Karpas-422 (cell line): ENCODE data around the gene ZNF532. TPM values are rescaled to one million over a fixed set of nuclear protein-coding genes. Genes with fewer than 3 reads are reported as not detected.

Experiments used
- DNase-seq: peaks from one replicate; pipeline ENCODE4 v3.0.0-alpha.2; 2015
- H2AFZ ChIP-seq: fragments of 200-600 bp; sonication (generic); 2 replicates; pipeline ENCODE4 v1.6.1; 2014; ENCODE audit warnings: antibody characterized with exemption, low read length, mixed read lengths
- H3K27ac ChIP-seq: fragments of 200-600 bp; sonication (generic); 2 replicates; pipeline ENCODE4 v1.5.1; 2014; ENCODE audit warnings: mild to moderate bottlenecking, low read length, moderate library complexity
- H3K27me3 ChIP-seq: fragments of 200-600 bp; sonication (generic); 2 replicates; pipeline ENCODE4 v1.6.1; 2014; ENCODE audit warnings: low read length, mixed read lengths
- H3K36me3 ChIP-seq: fragments of 200-600 bp; sonication (generic); 2 replicates; pipeline ENCODE4 v1.6.1; 2014; ENCODE audit warnings: low read length, mixed read lengths; ENCODE audit not compliant: insufficient read depth
- H3K4me1 ChIP-seq: fragments of 200-600 bp; sonication (generic); 2 replicates; pipeline ENCODE4 v1.6.1; 2014; ENCODE audit warnings: mild to moderate bottlenecking, low read length, mixed read lengths
- H3K4me2 ChIP-seq: fragments of 200-600 bp; sonication (generic); 2 replicates; pipeline ENCODE4 v1.6.1; 2014; ENCODE audit warnings: low read length, low read depth, mild to moderate bottlenecking; ENCODE audit not compliant: poor library complexity, severe bottlenecking
- H3K4me3 ChIP-seq: fragments of 200-600 bp; sonication (generic); 2 replicates; pipeline ENCODE4 v1.5.1; 2014; ENCODE audit warnings: mild to moderate bottlenecking, antibody characterized with exemption, low read length, mixed read lengths
- H3K79me2 ChIP-seq: fragments of 200-600 bp; sonication (generic); 2 replicates; pipeline ENCODE4 v1.6.1; 2014; ENCODE audit warnings: mild to moderate bottlenecking, low read length, mixed read lengths
- H3K9ac ChIP-seq: fragments of 200-600 bp; sonication (generic); 2 replicates; pipeline ENCODE4 v1.6.0; 2014; ENCODE audit warnings: low read length
- H3K9me2 ChIP-seq: fragments of 200-600 bp; sonication (generic), shearing (Covaris generic); replicated peaks from 2 replicates; pipeline ENCODE4 v1.6.0; 2014; ENCODE audit warnings: mild to moderate bottlenecking, low read length, moderate library complexity; ENCODE audit not compliant: insufficient read depth
- H3K9me3 ChIP-seq: fragments of 300-700, 200-600 bp; sonication (generic); 2 replicates; pipeline ENCODE4 v1.6.1; 2014; ENCODE audit warnings: low read length, mixed read lengths
- H4K20me1 ChIP-seq: fragments of 200-600 bp; sonication (generic); 2 replicates; pipeline ENCODE4 v1.6.1; 2014; ENCODE audit warnings: mild to moderate bottlenecking, antibody characterized with exemption, low read length, low read depth; ENCODE audit not compliant: insufficient read depth
- total RNA-seq: library from RNA; depleted of rRNA; stranded (reverse); fragments of >200 nt; shearing (Covaris generic); gene quantifications from 2 replicates; pipeline ENCODE4 v1.2.3, GENCODE V29; 2014; ENCODE audit warnings: low replicate concordance

ZNF532 gene
- total RNA-seq, 1 experiment from 2014 or later, result 34.9 TPM

GRCh38 chr18:58882686-58883085 lies 18.0 kb downstream of the ZNF532 start:
- no peak for DNase-seq
- H3K9me2 ChIP-seq, result no peaks in the 10 kb centered on the region
- H3K9me3 ChIP-seq, result no peaks in the 10 kb centered on the region
- no peak overlapping the region for H3K4me3 ChIP-seq
- no peaks in the 10 kb centered on the region for H3K27me3 ChIP-seq
- no peak overlapping the region for H3K27ac ChIP-seq
- peaks cover 9% of the 10 kb centered on the region; the same call in 1 of the 2 replicates for H3K79me2 ChIP-seq
- H3K4me2 ChIP-seq, result no peak overlapping the region
- peaks cover 14% of the 10 kb centered on the region for H3K4me1 ChIP-seq
- no peaks in the 10 kb centered on the region for H4K20me1 ChIP-seq
- no peak overlapping the region for H2AFZ ChIP-seq
- no peak overlapping the region for H3K9ac ChIP-seq
- H3K36me3 ChIP-seq, result no peaks in the 10 kb centered on the region

DNA sequence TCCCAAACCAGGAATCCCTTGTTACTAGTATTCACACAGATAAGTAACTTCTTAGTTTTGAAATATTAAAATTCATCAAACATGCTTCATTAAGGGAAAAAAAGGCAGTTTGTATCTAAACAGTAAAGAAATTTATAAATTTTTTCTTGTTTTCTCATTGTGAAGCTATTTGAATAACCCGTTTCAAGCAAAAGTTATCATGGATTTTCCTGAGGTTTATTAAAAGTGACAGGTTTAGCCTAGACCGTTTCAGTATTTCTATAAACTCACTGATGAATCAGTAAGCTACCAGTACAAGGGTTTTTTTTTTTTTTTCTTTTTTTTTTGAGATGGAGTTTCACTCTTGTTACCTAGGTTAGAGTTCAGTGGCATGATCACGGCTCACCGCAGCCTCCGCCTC lies 20.0 kb downstream of the ZNF532 start:
- H4K20me1 ChIP-seq, result no peaks in the 10 kb centered on the region
- H3K9ac ChIP-seq, result no peak overlapping the region
- H3K4me1 ChIP-seq, result peaks cover 19% of the 10 kb centered on the region
- H3K79me2 ChIP-seq, result 0 out of 2 replicates have a peak, but pooled peaks cover 6% of the 10 kb centered on the region
- H3K27ac ChIP-seq, result no peak overlapping the region
- H3K9me2 ChIP-seq, result no peaks in the 10 kb centered on the region
- no peaks in the 10 kb centered on the region for H3K27me3 ChIP-seq
- H3K4me2 ChIP-seq, result no peak overlapping the region
- no peak overlapping the region for H3K4me3 ChIP-seq
- H3K36me3 ChIP-seq, result no peaks in the 10 kb centered on the region
- DNase-seq, result no peak
- H3K9me3 ChIP-seq, result no peaks in the 10 kb centered on the region
- H2AFZ ChIP-seq, result no peak overlapping the region

DNA sequence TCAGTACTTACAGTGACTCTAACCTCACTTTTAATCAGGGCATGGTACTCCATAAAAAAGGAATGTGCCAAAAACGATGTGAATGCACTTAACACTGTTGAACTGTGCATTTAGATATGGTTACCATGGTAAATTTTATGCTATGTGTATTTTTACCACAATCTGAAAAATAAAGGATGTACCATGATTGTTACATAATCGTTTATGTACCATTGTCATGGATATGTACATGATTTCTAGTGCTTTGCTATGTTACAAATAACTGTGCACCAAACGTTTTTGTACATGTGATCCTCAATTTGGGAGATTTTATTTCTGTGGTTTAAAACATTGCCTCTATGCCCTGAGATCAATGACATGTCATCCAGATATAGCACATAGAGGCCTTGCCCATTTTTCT lies 21.8 kb downstream of the ZNF532 start:
- no peak overlapping the region for H3K4me3 ChIP-seq
- no peaks in the 10 kb centered on the region for H3K9me2 ChIP-seq
- H3K27me3 ChIP-seq, result no peaks in the 10 kb centered on the region
- H3K79me2 ChIP-seq, result peaks cover 1% of the 10 kb centered on the region; the same call in 1 of the 2 replicates
- H3K4me2 ChIP-seq, result no peak overlapping the region
- no peaks in the 10 kb centered on the region for H3K9me3 ChIP-seq
- peak overlapping the region; percentile 71; the same call in 1 of the 2 replicates for H3K27ac ChIP-seq
- DNase-seq, result no peak
- no peak overlapping the region for H2AFZ ChIP-seq
- H3K9ac ChIP-seq, result no peak overlapping the region
- H4K20me1 ChIP-seq, result no peaks in the 10 kb centered on the region
- peaks cover 19% of the 10 kb centered on the region for H3K4me1 ChIP-seq
- H3K36me3 ChIP-seq, result no peaks in the 10 kb centered on the region

- Histone ChIP-seq H3K27me3 (no peaks in the 10 kb centered on the region), H3K9me3 (no peaks in the 10 kb centered on the region), H3K4me1 (peaks cover 25% of the 10 kb centered on the region), H3K36me3 (no peaks in the 10 kb centered on the region), H3K9me2 (no peaks in the 10 kb centered on the region), H2AFZ (peak overlapping the region; percentile 23), H3K27ac (peak overlapping the region; percentile 71), H4K20me1 (no peaks in the 10 kb centered on the region), H3K4me2 (peak overlapping the region; percentile 64), H3K79me2 (peaks cover 5% of the 10 kb centered on the region; the same call in 1 of the 2 replicates), H3K4me3 (peak overlapping the region; percentile 33; the same call in 1 of the 2 replicates), H3K9ac (peak overlapping the region; percentile 29)
- no peak for DNase-seq
These were observed 22.4 kb downstream of the ZNF532 start for GRCh38 chr18:58886864-58887612.

DNA sequence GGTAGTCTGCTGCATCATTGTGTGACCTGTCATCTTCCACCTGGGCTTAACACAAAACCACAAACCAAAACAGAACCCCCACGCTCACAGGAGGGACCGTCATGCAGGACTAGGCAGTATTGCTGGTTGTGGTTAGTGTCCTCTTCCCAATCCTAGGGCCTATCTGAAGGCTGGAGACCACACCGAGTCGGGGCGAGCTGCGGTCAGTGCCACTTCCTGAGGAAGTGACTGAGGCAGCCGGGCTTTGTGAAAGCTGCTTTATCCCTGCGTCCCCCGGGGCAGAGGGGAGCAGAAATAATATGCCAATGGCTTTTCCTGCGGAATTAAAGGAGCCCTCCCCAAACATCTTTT lies 22.9 kb downstream of the ZNF532 start:
- H3K27ac ChIP-seq, result peak overlapping the region; percentile 71
- peak; percentile 50 for DNase-seq
- H4K20me1 ChIP-seq, result no peaks in the 10 kb centered on the region
- H2AFZ ChIP-seq, result peak overlapping the region; percentile 23
- no peaks in the 10 kb centered on the region for H3K9me3 ChIP-seq
- no peaks in the 10 kb centered on the region for H3K9me2 ChIP-seq
- H3K27me3 ChIP-seq, result no peaks in the 10 kb centered on the region
- no peaks in the 10 kb centered on the region for H3K36me3 ChIP-seq
- H3K4me2 ChIP-seq, result peak overlapping the region; percentile 64
- H3K9ac ChIP-seq, result peak overlapping the region; percentile 22
- peak overlapping the region; percentile 33; the same call in 1 of the 2 replicates for H3K4me3 ChIP-seq
- H3K79me2 ChIP-seq, result peaks cover 5% of the 10 kb centered on the region; the same call in 1 of the 2 replicates
- H3K4me1 ChIP-seq, result peaks cover 29% of the 10 kb centered on the region

- peaks cover 7% of the 10 kb centered on the region for H3K79me2 ChIP-seq
- H3K9me2 ChIP-seq, result no peaks in the 10 kb centered on the region
- no peaks in the 10 kb centered on the region for H3K27me3 ChIP-seq
- H2AFZ ChIP-seq, result no peak overlapping the region
- H3K27ac ChIP-seq, result peak overlapping the region; percentile 49; the same call in 1 of the 2 replicates
- H4K20me1 ChIP-seq, result no peaks in the 10 kb centered on the region
- no peak overlapping the region for H3K9ac ChIP-seq
- H3K36me3 ChIP-seq, result no peaks in the 10 kb centered on the region
- peak overlapping the region; percentile 32; the same call in 1 of the 2 replicates for H3K4me3 ChIP-seq
- peaks cover 37% of the 10 kb centered on the region for H3K4me1 ChIP-seq
- H3K9me3 ChIP-seq, result no peaks in the 10 kb centered on the region
- DNase-seq, result no peak
- H3K4me2 ChIP-seq, result peak overlapping the region; percentile 43
These were observed 27.1 kb downstream of the ZNF532 start for GRCh38 chr18:58891776-58892175.

DNA sequence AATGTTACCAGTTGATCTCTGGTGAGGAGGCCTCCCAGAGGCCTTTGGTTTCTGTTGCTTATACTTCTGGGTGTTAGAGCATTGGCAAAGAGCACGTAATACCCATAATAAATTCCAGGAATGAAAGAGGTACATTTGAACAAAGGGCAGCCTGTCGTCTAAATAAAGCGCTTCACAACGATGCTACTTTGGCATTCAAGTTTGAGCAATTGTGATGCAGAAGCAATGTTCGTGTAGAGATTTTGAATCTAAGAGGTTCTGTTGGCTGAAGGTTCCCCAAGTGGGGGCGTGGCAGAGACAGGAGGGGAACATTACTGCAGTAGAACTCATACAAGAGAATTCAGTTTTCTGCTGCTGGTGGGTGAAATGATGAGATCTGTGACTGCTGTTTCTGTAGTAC lies 27.8 kb downstream of the ZNF532 start:
- no peak overlapping the region for H3K9ac ChIP-seq
- no peak for DNase-seq

DNA sequence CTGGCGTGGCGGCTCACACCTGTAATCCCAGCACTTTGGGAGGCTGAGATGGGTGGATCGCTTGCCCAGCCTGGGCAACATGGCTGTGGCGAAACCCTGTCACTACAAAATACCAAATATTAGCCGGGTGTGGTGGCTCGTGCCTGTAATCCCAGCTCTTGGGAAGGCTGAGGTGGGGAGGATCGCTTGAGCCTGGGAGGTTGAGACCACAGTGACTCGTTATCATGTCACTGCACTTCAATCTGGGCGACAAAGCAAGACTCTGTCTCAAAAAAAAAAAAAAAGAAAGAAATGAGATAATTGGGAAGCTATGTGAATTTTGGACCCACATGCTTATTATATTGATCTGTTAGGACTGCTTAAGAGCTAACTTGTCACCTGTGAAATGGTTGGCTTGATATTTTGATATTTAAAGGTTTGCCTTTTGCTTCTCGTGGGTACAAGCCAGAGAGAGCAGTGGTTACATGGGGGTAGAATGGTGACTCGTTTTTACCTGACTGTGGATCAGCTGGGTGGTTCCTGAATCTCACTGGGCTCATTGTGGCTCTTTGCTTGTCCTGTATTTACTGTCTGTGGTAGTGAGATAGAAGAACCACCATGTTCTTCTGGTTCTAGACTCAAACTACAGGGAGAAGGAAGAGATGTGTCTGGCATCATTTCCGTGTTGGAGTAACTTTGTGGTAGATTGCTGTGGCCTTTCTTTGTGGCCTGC lies 28.9 kb downstream of the ZNF532 start:
- H3K4me2 ChIP-seq, result no peak overlapping the region

More for the DNA sequence above, 27.8 kb downstream of the ZNF532 start:
- no peaks in the 10 kb centered on the region for H3K36me3 ChIP-seq
- H3K4me2 ChIP-seq, result peak overlapping the region; percentile 43
- peak overlapping the region; percentile 49; the same call in 1 of the 2 replicates for H3K27ac ChIP-seq
- H3K9me2 ChIP-seq, result no peaks in the 10 kb centered on the region
- peaks cover 14% of the 10 kb centered on the region for H3K79me2 ChIP-seq
- no peaks in the 10 kb centered on the region for H3K9me3 ChIP-seq
- no peaks in the 10 kb centered on the region for H3K27me3 ChIP-seq
- no peaks in the 10 kb centered on the region for H4K20me1 ChIP-seq
- no peak overlapping the region for H2AFZ ChIP-seq
- H3K4me1 ChIP-seq, result peaks cover 37% of the 10 kb centered on the region
- no peak overlapping the region for H3K4me3 ChIP-seq

More for the DNA sequence above, 28.9 kb downstream of the ZNF532 start:
- no peaks in the 10 kb centered on the region for H3K9me2 ChIP-seq
- H4K20me1 ChIP-seq, result no peaks in the 10 kb centered on the region
- H3K9me3 ChIP-seq, result no peaks in the 10 kb centered on the region
- no peak overlapping the region for H2AFZ ChIP-seq
- no peak overlapping the region for H3K9ac ChIP-seq
- DNase-seq, result no peak
- no peaks in the 10 kb centered on the region for H3K36me3 ChIP-seq
- H3K27ac ChIP-seq, result no peak overlapping the region
- H3K27me3 ChIP-seq, result no peaks in the 10 kb centered on the region
- peaks cover 35% of the 10 kb centered on the region for H3K4me1 ChIP-seq
- H3K4me3 ChIP-seq, result no peak overlapping the region
- H3K79me2 ChIP-seq, result peaks cover 23% of the 10 kb centered on the region
